ENCODE data around the gene CST6.
A peak's percentile ranks its signal among the peaks of the same experiment; 100 is the strongest.

CST6 gene

GRCh38 chr11:66011785-66012303 is at the start of gene CST6:
Gene CST6, plus strand, starts transcription at chr11:66012008. Its CDS starts 37 bp downstream, at chr11:66012045.
- H3K4me3 ChIP-seq (ENCODE audit: low read depth, low read length): no peak within 1 kb of the TSS
- DNase-seq (ENCODE audit: low read depth): no peak

GRCh38 chr11:65962141-65962564 is 49.7 kb upstream of the CST6 start:
- DNase-seq (ENCODE audit: low read depth): no peak
- peak overlapping the region; percentile 93 for H3K4me3 ChIP-seq (ENCODE audit: low read depth, low read length)

GRCh38 chr11:65964906-65965305 is 46.9 kb upstream of the CST6 start:
- DNase-seq (ENCODE audit: low read depth): no peak
- H3K4me3 ChIP-seq (ENCODE audit: low read depth, low read length): no peak overlapping the region

- DNase-seq (ENCODE audit: low read depth): no peak
- H3K4me3 ChIP-seq (ENCODE audit: low read depth, low read length): no peak overlapping the region
These were observed 45.6 kb upstream of the CST6 start for GRCh38 chr11:65965986-65966762.

GRCh38 chr11:65967329-65967934 is 44.4 kb upstream of the CST6 start:
- H3K4me3 ChIP-seq (ENCODE audit: low read depth, low read length): no peak overlapping the region
- no peak for DNase-seq (ENCODE audit: low read depth)

GRCh38 chr11:65968600-65969482 is 43.0 kb upstream of the CST6 start:
- H3K4me3 ChIP-seq (ENCODE audit: low read depth, low read length): no peak overlapping the region
- DNase-seq (ENCODE audit: low read depth): no peak

- no peak for DNase-seq (ENCODE audit: low read depth)
- no peak overlapping the region for H3K4me3 ChIP-seq (ENCODE audit: low read depth, low read length)
These were observed 39.7 kb upstream of the CST6 start for GRCh38 chr11:65972116-65972515.

- no peak overlapping the region for H3K4me3 ChIP-seq (ENCODE audit: low read depth, low read length)
- no peak for DNase-seq (ENCODE audit: low read depth)
These were observed 38.2 kb upstream of the CST6 start for GRCh38 chr11:65973439-65974110.

GRCh38 chr11:65975771-65976170 is 36.0 kb upstream of the CST6 start:
- no peak overlapping the region for H3K4me3 ChIP-seq (ENCODE audit: low read depth, low read length)
- DNase-seq (ENCODE audit: low read depth): no peak

GRCh38 chr11:65976216-65977176 is 35.3 kb upstream of the CST6 start:
- DNase-seq (ENCODE audit: low read depth): no peak
- no peak overlapping the region for H3K4me3 ChIP-seq (ENCODE audit: low read depth, low read length)

GRCh38 chr11:65977621-65978390 is 34.0 kb upstream of the CST6 start:
- no peak overlapping the region for H3K4me3 ChIP-seq (ENCODE audit: low read depth, low read length)
- no peak for DNase-seq (ENCODE audit: low read depth)

GRCh38 chr11:65978391-65979238 is 33.2 kb upstream of the CST6 start:
- no peak for DNase-seq (ENCODE audit: low read depth)
- no peak overlapping the region for H3K4me3 ChIP-seq (ENCODE audit: low read depth, low read length)

- H3K4me3 ChIP-seq (ENCODE audit: low read depth, low read length): no peak overlapping the region
These were observed 32.5 kb upstream of the CST6 start for GRCh38 chr11:65979261-65979759.

GRCh38 chr11:65981101-65981740 is 30.6 kb upstream of the CST6 start:
- no peak overlapping the region for H3K4me3 ChIP-seq (ENCODE audit: low read depth, low read length)
- no peak for DNase-seq (ENCODE audit: low read depth)

More at GRCh38 chr11:65979261-65979759, 32.5 kb upstream of the CST6 start:
- DNase-seq (ENCODE audit: low read depth): no peak

- H3K4me3 ChIP-seq (ENCODE audit: low read depth, low read length): no peak overlapping the region
- DNase-seq (ENCODE audit: low read depth): no peak
These were observed 29.6 kb upstream of the CST6 start for GRCh38 chr11:65981972-65982823.
